Ovary (tissue), 3 donors: ENCODE measurements around the gene SF3A1.

Source experiments
- CTCF ChIP-seq, 3 donors: fragments of 450-650 bp in 2 of 3; fragments of 200-600 bp in 1 of 3; IDR thresholded peaks; one replicate each; pipeline versions ENCODE4 v1.5.1 to v1.8.0; 2016 to 2022; ENCODE audit warnings: antibody characterized with exemption in 3 of 3, mild to moderate bottlenecking in 1 of 3
- EP300 ChIP-seq: sonication (generic); formaldehyde crosslinking; IDR thresholded peaks from one replicate; pipeline ENCODE4 v1.6.1; 2017; ENCODE audit warnings: antibody characterized with exemption
- POLR2A ChIP-seq: fragments of 450-650 bp; IDR thresholded peaks from one replicate; pipeline ENCODE4 v1.6.1; 2017; ENCODE audit warnings: antibody characterized with exemption, mild to moderate bottlenecking, moderate library complexity
- donor health status: DM: no; HTN: no; CAD: no.

DNA sequence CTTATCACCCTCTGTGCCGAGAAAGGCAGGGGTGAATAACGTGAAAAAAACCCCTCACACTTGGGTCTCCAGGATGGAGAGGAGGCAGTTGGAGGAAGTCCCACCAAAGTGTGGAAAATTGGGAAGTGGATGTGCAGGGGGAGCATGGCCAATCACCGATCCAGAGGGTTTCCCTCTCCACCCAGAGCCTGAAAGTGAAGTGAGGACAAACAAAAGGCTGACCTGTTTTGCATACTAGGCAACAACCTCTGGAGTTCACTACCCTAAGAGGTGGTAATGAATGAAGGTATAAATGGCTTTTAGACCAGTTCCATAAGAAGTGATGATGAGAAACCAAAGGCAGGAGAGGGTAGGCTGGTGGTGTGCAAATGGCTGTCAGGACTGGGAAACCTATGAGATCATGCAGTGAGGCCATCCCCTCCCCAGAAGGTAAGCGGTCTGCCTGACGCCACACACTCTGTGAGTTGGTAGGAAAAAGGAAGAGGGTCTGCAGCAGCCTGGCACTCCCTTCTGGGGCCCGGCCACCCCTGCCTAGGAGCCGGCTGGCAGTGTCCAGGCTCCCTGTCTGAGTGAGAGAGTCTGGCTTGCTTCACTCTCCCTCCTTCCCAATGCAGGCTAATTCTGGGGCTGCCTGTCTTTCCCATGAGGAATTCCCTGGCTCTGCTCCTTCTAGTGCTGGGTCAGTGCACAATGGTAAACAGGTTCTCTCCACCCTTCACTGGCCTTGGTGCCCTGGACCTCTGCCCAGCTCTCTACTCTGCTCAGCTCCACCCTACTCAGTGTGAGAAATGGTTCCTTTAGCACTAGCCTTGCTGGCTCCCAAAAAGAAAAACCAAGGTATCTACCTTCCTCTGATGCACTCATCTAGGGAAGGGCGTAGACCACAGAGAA, 45.6 kb downstream of the SF3A1 start:
- TF ChIP-seq CTCF (IDR thresholded peaks at IDR 0.05) (no peak), POLR2A (no peak), EP300 (no peak)
